Panc1 (cell line): ENCODE data around the gene RHBDF1. TPM values are rescaled to one million over a fixed set of nuclear protein-coding genes. Genes with fewer than 3 reads are reported as not detected.

Experiments
- ATAC-seq: fragments of 200-7000 bp; cut with Tn5 transposase; 2 replicates; pipeline ENCODE4 v1.9.1; 2020; ENCODE audit warnings: mild to moderate bottlenecking, moderate library complexity
- BruUV-seq: library from RNA; stranded (reverse); fragments of 400-500 nt; replicated peaks from 2 replicates; lab custom pipeline; 2021; lab: Mats Ljungman, UMichigan
- CTCF ChIA-PET: fragments of 300-600 bp; sonication (Branson Sonifier 250); formaldehyde crosslinking; loops from one replicate; lab custom pipeline; 2022; ENCODE audit warnings: antibody characterized with exemption; lab: Charles Lee
- POLR2A ChIA-PET: fragments of 300-600 bp; sonication (Branson Sonifier 250); formaldehyde crosslinking; loops from one replicate; lab custom pipeline; 2022; ENCODE audit warnings: antibody characterized with exemption; lab: Charles Lee
- DNase-seq: peaks from one replicate; pipeline ENCODE4 v3.0.0-alpha.2; 2010; ENCODE audit warnings: low read depth, low spot score
- H3K27ac ChIP-seq: 2 replicates; pipeline ENCODE4 v1.5.1; 2011; ENCODE audit warnings: mild to moderate bottlenecking, low read length, inconsistent platforms
- H3K27me3 ChIP-seq: fragments of 200-500 bp; sonication (Bioruptor generic); 2 replicates; pipeline ENCODE4 v1.6.0; 2014; ENCODE audit warnings: low read length, inconsistent platforms; ENCODE audit not compliant: control insufficient read depth, insufficient read depth
- H3K36me3 ChIP-seq: fragments of 200-500 bp; sonication (Bioruptor generic); 2 replicates; pipeline ENCODE4 v1.5.1; 2014; ENCODE audit warnings: inconsistent platforms, mild to moderate bottlenecking, low read length, moderate library complexity; ENCODE audit not compliant: control insufficient read depth, insufficient read depth
- H3K4me1 ChIP-seq: 2 replicates; pipeline ENCODE4 v1.5.1; 2011; ENCODE audit warnings: inconsistent platforms, mild to moderate bottlenecking, low read length, moderate library complexity; ENCODE audit not compliant: control insufficient read depth, insufficient read depth
- H3K4me3 ChIP-seq, 2 experiments: 2 replicates each; pipeline ENCODE4 v1.5.1; 2011 to 2012; ENCODE audit warnings: low read depth in 2 of 2, low read length in 2 of 2, mild to moderate bottlenecking in 2 of 2, inconsistent platforms in 1 of 2, moderate library complexity in 1 of 2
- H3K9me3 ChIP-seq: fragments of 200-500 bp; sonication (Bioruptor generic); 2 replicates; pipeline ENCODE4 v1.5.1; 2014; ENCODE audit warnings: low read depth, mild to moderate bottlenecking, inconsistent platforms, low read length, moderate library complexity; ENCODE audit not compliant: control insufficient read depth, insufficient read depth
- POLR2AphosphoS5 ChIP-seq: IDR thresholded peaks from 2 replicates; pipeline ENCODE4 v1.6.1; 2012; ENCODE audit warnings: mild to moderate bottlenecking, low read depth, low read length, moderate library complexity
- SIN3A ChIP-seq: IDR thresholded peaks from 2 replicates; pipeline ENCODE4 v1.6.1; 2012; ENCODE audit warnings: low read depth, mild to moderate bottlenecking, low read length, moderate library complexity, borderline replicate concordance; ENCODE audit not compliant: insufficient read depth
- TCF7L2 ChIP-seq: IDR thresholded peaks from 2 replicates; pipeline ENCODE4 v1.6.1; 2011; ENCODE audit warnings: mild to moderate bottlenecking, low read depth, low read length, inconsistent platforms
- in situ Hi-C: cut with HindIII; loops from 2 replicates; pipeline ENCODE4 v1.10.0; 2016; ENCODE audit warnings: low sequenced_read_pairs, low pct_unique_long_range_greater_than_20kb
- intact Hi-C: fragments of 100-400 bp; cut with micrococcal nuclease; formaldehyde crosslinking; loops from one replicate; pipeline ENCODE4 v1.10.0; 2022; ENCODE audit not compliant: unreplicated experiment
- total RNA-seq: library from RNA; stranded (reverse); gene quantifications from one replicate; pipeline ENCODE4 v1.2.1, GENCODE V29; 2021; ENCODE audit not compliant: unreplicated experiment
- TF ChIP-seq, protein P1 (sequence below), 2 experiments: IDR thresholded peaks; 2 replicates each; pipeline ENCODE4 v1.6.1; 2011 to 2012; ENCODE audit warnings: low read depth in 2 of 2, control low read depth in 1 of 2, low read length in 1 of 2, mild to moderate bottlenecking in 1 of 2, moderate library complexity in 1 of 2; ENCODE audit not compliant: insufficient read depth in 1 of 2
- TF ChIP-seq, protein P2 (sequence below): fragments of 450-650 bp; IDR thresholded peaks from 2 replicates; pipeline ENCODE4 v1.5.1; 2017; ENCODE audit warnings: mild to moderate bottlenecking

Gene RHBDF1
- total RNA-seq, 1 experiment from 2014 or later, result 41.7 TPM

DNA sequence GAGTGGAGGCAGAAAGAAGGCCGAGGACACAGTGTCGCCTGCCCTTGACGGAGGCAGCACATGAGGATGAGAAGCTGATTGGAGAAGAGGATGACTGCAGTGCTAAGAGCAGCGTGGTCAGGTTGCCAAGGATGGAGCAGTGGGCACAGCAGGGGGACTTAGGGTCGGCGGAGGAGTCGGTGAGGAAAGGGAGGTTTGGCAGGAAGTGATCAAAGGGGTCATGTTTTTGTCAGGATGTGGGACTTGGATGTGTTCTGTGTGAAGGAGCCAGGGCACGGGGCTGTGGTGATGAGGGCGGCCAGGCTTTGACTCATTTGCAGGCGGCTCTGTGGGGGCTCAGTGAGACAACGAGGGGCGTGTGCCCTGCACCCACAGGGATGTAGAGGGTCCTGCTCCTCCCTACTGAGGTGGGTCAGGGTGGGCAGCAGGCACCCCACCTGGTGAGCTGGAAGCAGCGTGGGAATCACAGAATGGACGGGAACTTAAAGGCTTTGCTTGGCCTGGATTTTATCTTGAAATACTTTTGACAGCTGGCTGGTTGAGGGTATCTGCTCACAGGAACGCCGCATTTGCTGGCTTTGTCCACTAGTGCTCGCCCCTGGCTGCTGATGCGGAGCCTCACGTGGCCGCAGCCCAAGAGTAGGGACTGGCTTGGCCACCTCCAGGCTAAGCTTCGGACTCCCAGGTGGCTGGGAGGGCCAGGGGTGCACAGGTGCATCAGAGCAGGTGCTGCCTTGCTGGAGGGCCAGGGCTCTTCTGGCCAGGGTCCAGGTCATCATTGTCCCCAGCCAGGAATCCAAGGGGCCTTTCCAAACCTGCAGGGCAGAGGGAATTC lies 11.6 kb upstream of the RHBDF1 start:
- ChIA-PET POLR2A (no interaction called here), CTCF (interaction anchor here (1.0 to 2.3 kb wide), 2 partner anchors 9 to 18 kb away, joined by 3 to 8 read pairs; no protein-coding TSS in a partner anchor)
- no peaks in the 10 kb centered on the region for H3K27me3 ChIP-seq
- no peak overlapping the region for H3K4me3 ChIP-seq
- in situ Hi-C loops, result no loop called here
- ATAC-seq, result peak; percentile 51
- intact Hi-C loops, result no loop called here
- no peaks in the 10 kb centered on the region for H3K36me3 ChIP-seq
- H3K4me1 ChIP-seq, result peaks cover 25% of the 10 kb centered on the region
- TF ChIP-seq TCF7L2 (no peak), SIN3A (no peak), POLR2AphosphoS5 (no peak)
- TF ChIP-seq, protein P1, sequence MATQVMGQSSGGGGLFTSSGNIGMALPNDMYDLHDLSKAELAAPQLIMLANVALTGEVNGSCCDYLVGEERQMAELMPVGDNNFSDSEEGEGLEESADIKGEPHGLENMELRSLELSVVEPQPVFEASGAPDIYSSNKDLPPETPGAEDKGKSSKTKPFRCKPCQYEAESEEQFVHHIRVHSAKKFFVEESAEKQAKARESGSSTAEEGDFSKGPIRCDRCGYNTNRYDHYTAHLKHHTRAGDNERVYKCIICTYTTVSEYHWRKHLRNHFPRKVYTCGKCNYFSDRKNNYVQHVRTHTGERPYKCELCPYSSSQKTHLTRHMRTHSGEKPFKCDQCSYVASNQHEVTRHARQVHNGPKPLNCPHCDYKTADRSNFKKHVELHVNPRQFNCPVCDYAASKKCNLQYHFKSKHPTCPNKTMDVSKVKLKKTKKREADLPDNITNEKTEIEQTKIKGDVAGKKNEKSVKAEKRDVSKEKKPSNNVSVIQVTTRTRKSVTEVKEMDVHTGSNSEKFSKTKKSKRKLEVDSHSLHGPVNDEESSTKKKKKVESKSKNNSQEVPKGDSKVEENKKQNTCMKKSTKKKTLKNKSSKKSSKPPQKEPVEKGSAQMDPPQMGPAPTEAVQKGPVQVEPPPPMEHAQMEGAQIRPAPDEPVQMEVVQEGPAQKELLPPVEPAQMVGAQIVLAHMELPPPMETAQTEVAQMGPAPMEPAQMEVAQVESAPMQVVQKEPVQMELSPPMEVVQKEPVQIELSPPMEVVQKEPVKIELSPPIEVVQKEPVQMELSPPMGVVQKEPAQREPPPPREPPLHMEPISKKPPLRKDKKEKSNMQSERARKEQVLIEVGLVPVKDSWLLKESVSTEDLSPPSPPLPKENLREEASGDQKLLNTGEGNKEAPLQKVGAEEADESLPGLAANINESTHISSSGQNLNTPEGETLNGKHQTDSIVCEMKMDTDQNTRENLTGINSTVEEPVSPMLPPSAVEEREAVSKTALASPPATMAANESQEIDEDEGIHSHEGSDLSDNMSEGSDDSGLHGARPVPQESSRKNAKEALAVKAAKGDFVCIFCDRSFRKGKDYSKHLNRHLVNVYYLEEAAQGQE (IDR thresholded peaks at IDR 0.05; ENCODE audit: insufficient read depth in 1 of 2, low read depth in 2 of 2, low read length in 1 of 2), result no peak
- TF ChIP-seq, protein P2, sequence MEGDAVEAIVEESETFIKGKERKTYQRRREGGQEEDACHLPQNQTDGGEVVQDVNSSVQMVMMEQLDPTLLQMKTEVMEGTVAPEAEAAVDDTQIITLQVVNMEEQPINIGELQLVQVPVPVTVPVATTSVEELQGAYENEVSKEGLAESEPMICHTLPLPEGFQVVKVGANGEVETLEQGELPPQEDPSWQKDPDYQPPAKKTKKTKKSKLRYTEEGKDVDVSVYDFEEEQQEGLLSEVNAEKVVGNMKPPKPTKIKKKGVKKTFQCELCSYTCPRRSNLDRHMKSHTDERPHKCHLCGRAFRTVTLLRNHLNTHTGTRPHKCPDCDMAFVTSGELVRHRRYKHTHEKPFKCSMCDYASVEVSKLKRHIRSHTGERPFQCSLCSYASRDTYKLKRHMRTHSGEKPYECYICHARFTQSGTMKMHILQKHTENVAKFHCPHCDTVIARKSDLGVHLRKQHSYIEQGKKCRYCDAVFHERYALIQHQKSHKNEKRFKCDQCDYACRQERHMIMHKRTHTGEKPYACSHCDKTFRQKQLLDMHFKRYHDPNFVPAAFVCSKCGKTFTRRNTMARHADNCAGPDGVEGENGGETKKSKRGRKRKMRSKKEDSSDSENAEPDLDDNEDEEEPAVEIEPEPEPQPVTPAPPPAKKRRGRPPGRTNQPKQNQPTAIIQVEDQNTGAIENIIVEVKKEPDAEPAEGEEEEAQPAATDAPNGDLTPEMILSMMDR, result no peak
- BruUV-seq, result TSS peak; percentile 72
- no peaks in the 10 kb centered on the region for H3K9me3 ChIP-seq
- H3K27ac ChIP-seq, result peak overlapping the region; percentile 74
- DNase-seq, result no peak

GRCh38 chr16:83060-83603 lies 10.7 kb upstream of the RHBDF1 start:
- TF ChIP-seq, protein P1 (IDR thresholded peaks at IDR 0.05; ENCODE audit: insufficient read depth in 1 of 2, low read depth in 2 of 2, low read length in 1 of 2), result no peak
- TF ChIP-seq, protein P2, result no peak
- TF ChIP-seq TCF7L2 (no peak), SIN3A (no peak)
- no peak for ATAC-seq
- H3K9me3 ChIP-seq, result no peaks in the 10 kb centered on the region
- intact Hi-C loops (no loop called here), in situ Hi-C loops (no loop called here)
- H3K4me3 ChIP-seq, result no peak overlapping the region
- H3K4me1 ChIP-seq, result peaks cover 30% of the 10 kb centered on the region
- POLR2A ChIA-PET, result interaction anchor here (0.6 kb wide), 1 partner anchor 74 kb away, joined by 3 read pairs; no protein-coding TSS in a partner anchor
- DNase-seq, result no peak
- H3K36me3 ChIP-seq, result no peaks in the 10 kb centered on the region
- no peak overlapping the region for H3K27ac ChIP-seq
- no TSS peak for BruUV-seq
- CTCF ChIA-PET, result no interaction called here
- H3K27me3 ChIP-seq, result no peaks in the 10 kb centered on the region
